KOPT-K1 (cell line): ENCODE measurements around the gene ABR.
A peak's percentile ranks its signal among the peaks of the same experiment; 100 is the strongest.
"Not testable (repeated sequence)": the region's sequence is repeated elsewhere in the genome, so short reads cannot be mapped to it uniquely, and the experiment has no call there.

ENCODE experiments used
- H3K27ac ChIP-seq: fragments of 200-600 bp; sonication (generic); 2 replicates; pipeline ENCODE4 v1.5.1; 2016; ENCODE audit warnings: antibody characterized with exemption, mild to moderate bottlenecking, low read depth, low read length; ENCODE audit not compliant: poor library complexity, severe bottlenecking
- H3K36me3 ChIP-seq: fragments of 200-600 bp; sonication (generic); 2 replicates; pipeline ENCODE4 v1.5.1; 2017; ENCODE audit warnings: antibody characterized with exemption, mild to moderate bottlenecking, low read length, moderate library complexity; ENCODE audit not compliant: insufficient read depth
- H3K9me3 ChIP-seq: fragments of 200-600 bp; sonication (generic); 2 replicates; pipeline ENCODE4 v1.5.1; 2017; ENCODE audit warnings: antibody characterized with exemption, low read length, mild to moderate bottlenecking; ENCODE audit not compliant: insufficient read depth, poor library complexity, severe bottlenecking

Gene ABR

DNA sequence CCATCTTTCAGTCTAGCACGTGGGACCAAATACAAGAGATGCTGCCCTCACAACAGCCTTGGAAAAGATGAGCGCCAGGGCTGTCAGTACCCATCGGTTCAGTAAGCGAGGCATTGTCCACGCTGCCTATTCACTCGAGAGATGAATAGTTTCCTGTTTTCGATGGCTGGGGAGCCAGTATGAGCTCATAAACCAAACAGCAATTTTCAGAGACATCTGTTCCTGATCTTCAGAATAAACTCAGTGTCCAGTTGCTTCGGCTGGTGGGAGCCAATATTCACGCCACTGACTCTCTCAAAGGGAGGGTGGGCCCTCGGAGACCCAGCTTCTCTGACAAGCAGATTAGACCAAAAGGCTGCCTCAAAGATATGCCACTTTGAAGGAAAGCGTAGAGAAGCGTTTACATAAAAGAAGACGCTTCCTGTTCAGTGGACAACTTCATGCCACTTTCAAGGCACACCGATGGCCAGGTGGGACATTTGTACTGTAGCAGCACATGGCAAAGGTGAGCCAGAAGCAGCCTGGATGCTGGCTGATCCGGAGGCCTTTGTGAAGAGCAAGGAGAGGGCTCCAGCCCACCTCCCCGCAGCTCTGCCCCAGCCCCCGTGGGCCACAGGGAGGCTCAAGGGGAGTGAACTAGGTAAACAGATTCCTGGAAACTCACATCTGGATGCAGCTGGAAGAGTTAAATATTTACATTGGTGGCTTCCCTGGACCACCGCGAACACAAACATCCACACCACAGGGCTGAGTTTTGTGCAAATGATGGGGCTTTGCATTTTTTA lies 176.8 kb downstream of the ABR start:
- H3K27ac ChIP-seq, result no peak overlapping the region
- H3K36me3 ChIP-seq, result peaks cover 54% of the 10 kb centered on the region
- no peaks in the 10 kb centered on the region for H3K9me3 ChIP-seq

GRCh38 chr17:1002412-1002753 lies 177.4 kb downstream of the ABR start:
- no peak overlapping the region for H3K27ac ChIP-seq
- no peaks in the 10 kb centered on the region for H3K9me3 ChIP-seq
- peaks cover 48% of the 10 kb centered on the region for H3K36me3 ChIP-seq

DNA sequence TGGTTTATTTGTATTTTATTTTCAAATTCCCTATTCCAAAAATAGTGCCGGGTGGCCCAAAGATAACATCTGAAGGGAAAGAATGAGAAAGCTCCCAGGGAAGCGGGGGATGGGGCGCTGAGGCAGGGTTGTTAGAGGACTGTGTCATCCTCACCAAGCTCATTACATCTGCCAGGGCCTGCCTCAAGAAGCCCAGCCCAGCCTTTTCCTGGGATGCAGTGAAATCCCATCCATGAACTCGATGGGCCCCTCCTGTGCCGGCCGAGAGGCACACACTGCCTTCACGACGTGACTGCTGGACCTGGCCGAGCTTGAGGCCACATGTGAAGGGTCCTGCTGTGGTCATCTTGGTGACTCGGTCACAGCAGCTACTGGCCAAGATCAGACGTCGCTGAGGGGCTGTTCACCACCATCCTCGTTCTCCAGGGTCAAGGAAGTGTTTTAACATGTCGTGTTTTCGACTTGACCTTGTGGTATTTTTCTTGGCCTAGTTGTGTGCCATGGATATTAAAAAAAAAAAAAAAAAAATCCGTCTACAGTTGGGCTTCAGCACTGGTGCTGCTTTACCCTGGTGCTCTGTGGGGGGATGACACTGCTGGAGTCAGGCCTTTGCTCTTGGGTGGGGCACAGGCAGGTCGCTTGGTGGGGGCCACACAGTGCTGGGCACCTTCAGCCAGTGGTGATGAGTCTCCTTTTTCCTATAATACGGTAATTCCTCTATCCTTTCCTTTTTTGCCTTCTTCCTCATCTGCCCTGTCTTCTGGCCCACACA lies 178.0 kb downstream of the ABR start:
- Histone ChIP-seq H3K27ac (no peak overlapping the region), H3K9me3 (no peaks in the 10 kb centered on the region), H3K36me3 (peaks cover 43% of the 10 kb centered on the region)

GRCh38 chr17:1000597-1001461 lies 179.0 kb downstream of the ABR start:
- Histone ChIP-seq H3K36me3 (peaks cover 43% of the 10 kb centered on the region), H3K27ac (no peak overlapping the region)

DNA sequence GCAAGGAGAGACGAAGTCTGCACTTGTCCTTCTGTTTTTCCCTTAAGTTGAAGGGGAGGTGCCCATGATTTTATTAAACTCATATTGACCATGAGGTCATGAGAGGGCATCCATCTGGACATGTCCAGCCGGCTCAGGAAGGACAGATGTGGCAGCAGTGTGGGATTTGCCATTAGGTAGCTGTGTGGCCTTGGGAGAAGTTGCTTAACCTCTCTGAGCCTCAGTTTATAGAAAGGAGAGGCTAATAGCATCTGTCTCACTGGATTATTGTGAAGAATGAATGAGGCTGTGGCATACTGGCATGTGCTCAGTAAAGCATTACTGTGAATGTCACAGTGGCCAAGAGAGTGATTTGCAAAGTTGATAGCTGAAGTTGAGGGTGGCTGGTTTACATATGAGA lies 181.7 kb downstream of the ABR start:
- H3K9me3 ChIP-seq, result peaks cover 24% of the 10 kb centered on the region
- peaks cover 37% of the 10 kb centered on the region for H3K36me3 ChIP-seq
- H3K27ac ChIP-seq, result peak overlapping the region; percentile 96

More at GRCh38 chr17:1000597-1001461, 179.0 kb downstream of the ABR start:
- H3K9me3 ChIP-seq, result no peaks in the 10 kb centered on the region

DNA sequence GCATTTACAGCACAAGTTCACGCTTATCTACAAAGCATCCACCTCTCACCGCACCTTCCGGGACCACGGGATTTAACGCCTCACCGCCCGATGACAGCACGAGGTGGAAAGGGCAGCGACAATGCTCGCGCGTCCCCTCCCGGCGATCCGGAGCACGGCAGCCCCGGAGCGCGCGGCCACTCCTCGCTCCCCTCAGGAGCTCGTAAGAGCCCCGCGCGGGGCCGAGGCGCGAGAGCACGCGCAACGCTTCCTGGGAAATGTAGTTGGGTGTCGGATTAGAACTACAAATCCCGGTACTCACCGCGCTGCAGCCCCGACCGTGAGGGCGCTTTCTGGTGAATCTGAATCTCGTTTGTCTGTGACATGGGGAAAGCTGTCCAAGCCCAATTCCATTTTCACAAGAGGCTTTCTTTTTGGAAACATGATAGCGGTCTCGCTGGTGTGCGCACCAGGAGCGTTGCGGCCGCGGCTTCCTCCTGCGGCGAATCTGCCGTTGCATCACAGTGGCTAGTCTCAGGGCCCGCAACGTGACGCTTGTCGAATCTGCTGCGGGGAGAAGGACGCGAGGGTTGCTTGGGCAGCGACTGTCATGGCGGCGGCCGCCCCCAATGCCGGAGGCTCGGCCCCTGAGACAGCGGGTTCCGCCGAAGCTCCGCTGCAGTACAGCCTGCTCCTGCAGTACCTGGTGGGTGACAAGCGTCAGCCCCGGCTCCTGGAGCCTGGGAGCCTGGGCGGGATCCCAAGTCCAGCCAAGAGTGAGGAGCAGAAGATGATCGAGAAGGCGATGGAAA lies 183.0 kb downstream of the ABR start, which contains the start of gene TIMM22:
Gene TIMM22 (plus strand): TSS at position 576 of the 791 bp plus-strand sequence. CDS start 14 bp downstream, at position 590.
- peaks cover 24% of the 10 kb centered on the region for H3K36me3 ChIP-seq
- H3K9me3 ChIP-seq, result peaks cover 35% of the 10 kb centered on the region
- peak within 1 kb of the TSS; percentile 96 for H3K27ac ChIP-seq

- peaks cover 35% of the 10 kb centered on the region for H3K9me3 ChIP-seq
- not testable (repeated sequence) for H3K27ac ChIP-seq, H3K36me3 ChIP-seq
These were observed 184.5 kb downstream of the ABR start for GRCh38 chr17:995324-995723.

DNA sequence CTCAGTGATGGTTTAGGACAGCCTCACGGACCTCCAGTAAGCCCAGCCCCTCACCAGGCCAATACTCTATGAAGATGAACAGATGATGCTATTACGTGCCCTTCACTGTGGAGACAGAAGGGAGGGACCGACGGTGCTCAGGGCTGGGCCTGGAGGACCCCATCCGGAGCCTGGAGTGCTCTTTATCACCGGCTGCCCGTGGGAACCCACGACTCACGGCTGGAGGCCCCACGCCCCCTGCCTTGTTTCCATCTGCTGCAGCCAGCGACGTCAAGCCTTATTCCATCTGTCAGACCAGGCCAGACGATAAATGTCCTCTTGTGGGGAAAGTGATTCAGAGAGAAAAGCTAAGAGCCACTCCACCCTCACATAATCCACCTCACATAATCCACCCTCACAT lies 186.8 kb downstream of the ABR start:
- Histone ChIP-seq H3K36me3 (no peaks in the 10 kb centered on the region), H3K27ac (no peak overlapping the region), H3K9me3 (peaks cover 35% of the 10 kb centered on the region)

- H3K36me3 ChIP-seq, result no peaks in the 10 kb centered on the region
- no peak overlapping the region for H3K27ac ChIP-seq
- peaks cover 15% of the 10 kb centered on the region for H3K9me3 ChIP-seq
These were observed 191.2 kb downstream of the ABR start for GRCh38 chr17:988561-988960.

GRCh38 chr17:987931-988330 lies 191.8 kb downstream of the ABR start:
- H3K9me3 ChIP-seq, result peaks cover 9% of the 10 kb centered on the region
- no peak overlapping the region for H3K27ac ChIP-seq
- no peaks in the 10 kb centered on the region for H3K36me3 ChIP-seq

DNA sequence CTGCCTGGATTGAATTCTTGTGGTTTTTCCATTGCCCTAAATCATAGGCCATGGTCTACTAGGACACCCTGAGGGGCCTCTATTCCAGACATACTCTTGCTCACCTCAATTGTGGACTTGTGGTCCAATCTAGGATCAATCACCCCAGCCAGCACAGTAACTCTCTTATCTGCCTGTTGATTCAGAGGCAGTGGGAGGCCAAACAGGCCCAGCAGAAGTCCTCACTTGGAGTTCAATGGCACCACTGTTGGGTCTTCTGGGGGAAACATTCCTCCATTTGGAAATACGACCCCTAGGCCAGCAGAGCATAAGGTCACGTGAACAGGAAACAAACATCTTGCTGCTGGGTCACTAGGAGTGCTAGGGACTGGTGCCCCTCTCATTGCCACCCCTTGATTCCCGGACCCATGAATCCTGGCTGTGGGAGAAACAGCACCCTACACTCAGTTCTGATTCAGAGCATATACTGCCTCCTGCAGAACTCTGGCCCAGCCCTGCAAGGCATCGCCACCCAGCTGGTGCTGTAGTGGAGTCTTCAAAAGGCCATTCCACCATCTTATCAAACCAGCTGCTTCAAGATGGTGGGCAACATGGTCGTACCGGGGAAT lies 193.4 kb downstream of the ABR start:
- no peak overlapping the region for H3K27ac ChIP-seq
- H3K9me3 ChIP-seq, result no peaks in the 10 kb centered on the region
- H3K36me3 ChIP-seq, result no peaks in the 10 kb centered on the region

- H3K27ac ChIP-seq, result no peak overlapping the region
- H3K36me3 ChIP-seq, result no peaks in the 10 kb centered on the region
- no peaks in the 10 kb centered on the region for H3K9me3 ChIP-seq
These were observed 195.9 kb downstream of the ABR start for GRCh38 chr17:983921-984320.

DNA sequence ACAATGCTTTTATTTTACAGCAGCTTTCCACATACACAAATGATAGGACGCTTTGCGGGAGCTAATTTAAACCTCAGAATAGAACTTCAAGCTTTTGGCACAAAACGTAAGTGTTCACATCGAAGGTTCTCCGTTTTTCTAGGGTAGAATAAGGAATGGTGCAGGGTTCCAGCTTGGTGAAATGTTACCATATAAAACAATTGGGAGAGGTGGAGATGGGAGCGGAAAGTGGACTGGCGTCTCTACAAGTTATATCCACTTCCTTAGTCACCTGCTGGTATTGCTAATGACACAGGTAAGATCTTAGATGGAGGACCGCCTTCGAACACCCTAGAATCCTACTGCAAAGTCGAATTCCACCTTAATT lies 198.5 kb downstream of the ABR start:
- H3K36me3 ChIP-seq, result no peaks in the 10 kb centered on the region
- no peaks in the 10 kb centered on the region for H3K9me3 ChIP-seq
- no peak overlapping the region for H3K27ac ChIP-seq
